Measurements from ENCODE around the gene B3GLCT. TPM values are rescaled to one million over a fixed set of nuclear protein-coding genes. Genes with fewer than 3 reads are reported as not detected.

B3GLCT gene
- total RNA-seq, 1 donor from 2014 or later, result 11.2 TPM

DNA sequence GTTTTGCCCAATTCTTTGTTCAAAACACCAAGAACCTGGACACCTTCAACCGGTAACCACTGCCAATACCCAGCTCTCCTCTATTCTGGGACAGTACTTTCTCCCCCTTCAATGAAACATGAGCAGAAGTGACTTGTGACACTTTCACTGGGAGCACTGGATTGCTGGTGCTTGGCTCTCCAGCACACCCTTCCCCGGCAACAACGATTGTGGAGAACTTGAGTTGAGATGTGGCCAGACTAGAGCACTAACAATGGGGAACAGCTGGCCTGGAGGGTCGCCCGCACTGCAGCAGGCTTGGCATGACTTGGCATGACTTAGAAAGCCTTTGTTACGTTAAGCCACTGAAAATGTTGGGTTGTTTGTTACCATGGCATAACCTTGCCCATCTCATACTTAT, 7.5 kb upstream of the B3GLCT start:
- no peak for FAIRE-seq
- TF ChIP-seq EZH2 (IDR thresholded peaks at IDR 0.05; ENCODE audit: insufficient read depth, low read length), result no peak
- TF ChIP-seq, protein P1, sequence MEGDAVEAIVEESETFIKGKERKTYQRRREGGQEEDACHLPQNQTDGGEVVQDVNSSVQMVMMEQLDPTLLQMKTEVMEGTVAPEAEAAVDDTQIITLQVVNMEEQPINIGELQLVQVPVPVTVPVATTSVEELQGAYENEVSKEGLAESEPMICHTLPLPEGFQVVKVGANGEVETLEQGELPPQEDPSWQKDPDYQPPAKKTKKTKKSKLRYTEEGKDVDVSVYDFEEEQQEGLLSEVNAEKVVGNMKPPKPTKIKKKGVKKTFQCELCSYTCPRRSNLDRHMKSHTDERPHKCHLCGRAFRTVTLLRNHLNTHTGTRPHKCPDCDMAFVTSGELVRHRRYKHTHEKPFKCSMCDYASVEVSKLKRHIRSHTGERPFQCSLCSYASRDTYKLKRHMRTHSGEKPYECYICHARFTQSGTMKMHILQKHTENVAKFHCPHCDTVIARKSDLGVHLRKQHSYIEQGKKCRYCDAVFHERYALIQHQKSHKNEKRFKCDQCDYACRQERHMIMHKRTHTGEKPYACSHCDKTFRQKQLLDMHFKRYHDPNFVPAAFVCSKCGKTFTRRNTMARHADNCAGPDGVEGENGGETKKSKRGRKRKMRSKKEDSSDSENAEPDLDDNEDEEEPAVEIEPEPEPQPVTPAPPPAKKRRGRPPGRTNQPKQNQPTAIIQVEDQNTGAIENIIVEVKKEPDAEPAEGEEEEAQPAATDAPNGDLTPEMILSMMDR (IDR thresholded peaks at IDR 0.05; ENCODE audit: insufficient read depth, low read depth, low read length), result no peak
- no peaks in the 10 kb centered on the region for H3K36me3 Mint-ChIP-seq (ENCODE audit: low read depth, unreplicated experiment)

DNA sequence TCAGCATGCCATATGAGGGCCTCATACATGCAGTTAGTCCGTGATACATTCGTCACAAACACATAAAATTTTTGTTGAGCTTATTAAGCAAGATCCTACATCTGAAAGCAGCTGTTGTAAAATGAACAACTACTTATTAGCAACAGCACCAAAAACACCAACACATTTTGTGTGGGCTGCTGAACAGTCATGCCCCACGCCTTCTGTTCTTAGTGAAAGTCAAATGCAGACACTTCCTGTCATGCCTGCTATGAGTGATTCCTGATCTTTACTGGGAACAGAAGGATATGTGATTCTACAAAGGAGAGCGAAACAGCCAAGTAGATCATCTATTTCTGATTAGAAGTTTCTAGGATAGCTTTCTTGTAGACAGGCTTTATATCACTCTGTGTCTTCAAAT, 4.2 kb upstream of the B3GLCT start:
- no peak for TF ChIP-seq EZH2 (IDR thresholded peaks at IDR 0.05; ENCODE audit: insufficient read depth, low read length)
- TF ChIP-seq, protein P1 (IDR thresholded peaks at IDR 0.05; ENCODE audit: insufficient read depth, low read depth, low read length), result no peak
- Histone ChIP-seq H3K36me3 (ENCODE audit: insufficient read depth, low read length) (no peaks in the 10 kb centered on the region), H3K4me2 (ENCODE audit: low read length) (no peak overlapping the region), H3K79me2 (ENCODE audit: insufficient read depth, low read length) (no peaks in the 10 kb centered on the region), H3K9ac (ENCODE audit: low read length) (no peak overlapping the region), H3K9me3 (ENCODE audit: insufficient read depth, low read depth, low read length) (no peaks in the 10 kb centered on the region), H3K4me1 (ENCODE audit: insufficient read depth, low read length) (peaks cover 3% of the 10 kb centered on the region), H3K4me3 (ENCODE audit: insufficient read depth, low read depth, low read length) (no peak overlapping the region), H4K20me1 (ENCODE audit: insufficient read depth, low read length) (no peaks in the 10 kb centered on the region), H3K27me3 (ENCODE audit: insufficient read depth, low read length) (no peaks in the 10 kb centered on the region), H3K27ac (ENCODE audit: low read depth, low read length) (no peak overlapping the region), H2AFZ (ENCODE audit: low read depth, low read length) (no peak overlapping the region)
- FAIRE-seq (no peak), DNase-seq (ENCODE audit: low read depth) (no peak)
- H3K27me3 Mint-ChIP-seq (ENCODE audit: low read depth, unreplicated experiment), result no peaks in the 10 kb centered on the region
- H3K4me3 Mint-ChIP-seq (ENCODE audit: unreplicated experiment), result no peak overlapping the region
- peaks cover 5% of the 10 kb centered on the region for H3K4me1 Mint-ChIP-seq (ENCODE audit: low read depth, unreplicated experiment)
- H3K27ac Mint-ChIP-seq (ENCODE audit: unreplicated experiment), result no peak overlapping the region
- H3K9me3 Mint-ChIP-seq (ENCODE audit: unreplicated experiment), result peaks cover 1% of the 10 kb centered on the region
- H3K36me3 Mint-ChIP-seq (ENCODE audit: low read depth, unreplicated experiment), result no peaks in the 10 kb centered on the region

More for the DNA sequence above, 7.5 kb upstream of the B3GLCT start:
- DNase-seq (ENCODE audit: low read depth), result no peak
- Mint-ChIP-seq H3K9me3 (ENCODE audit: unreplicated experiment) (peaks cover 4% of the 10 kb centered on the region), H3K27me3 (ENCODE audit: low read depth, unreplicated experiment) (no peaks in the 10 kb centered on the region), H3K4me1 (ENCODE audit: low read depth, unreplicated experiment) (peaks cover 5% of the 10 kb centered on the region), H3K27ac (ENCODE audit: unreplicated experiment) (no peak overlapping the region), H3K4me3 (ENCODE audit: unreplicated experiment) (no peak overlapping the region)
- Histone ChIP-seq H3K36me3 (ENCODE audit: insufficient read depth, low read length) (no peaks in the 10 kb centered on the region), H4K20me1 (ENCODE audit: insufficient read depth, low read length) (no peaks in the 10 kb centered on the region), H3K9ac (ENCODE audit: low read length) (no peak overlapping the region), H3K9me3 (ENCODE audit: insufficient read depth, low read depth, low read length) (no peaks in the 10 kb centered on the region), H3K4me3 (ENCODE audit: insufficient read depth, low read depth, low read length) (no peak overlapping the region), H3K27me3 (ENCODE audit: insufficient read depth, low read length) (peaks cover 4% of the 10 kb centered on the region), H3K27ac (ENCODE audit: low read depth, low read length) (no peak overlapping the region), H3K79me2 (ENCODE audit: insufficient read depth, low read length) (no peaks in the 10 kb centered on the region), H3K4me2 (ENCODE audit: low read length) (no peak overlapping the region), H2AFZ (ENCODE audit: low read depth, low read length) (no peak overlapping the region), H3K4me1 (ENCODE audit: insufficient read depth, low read length) (no peaks in the 10 kb centered on the region)

DNA sequence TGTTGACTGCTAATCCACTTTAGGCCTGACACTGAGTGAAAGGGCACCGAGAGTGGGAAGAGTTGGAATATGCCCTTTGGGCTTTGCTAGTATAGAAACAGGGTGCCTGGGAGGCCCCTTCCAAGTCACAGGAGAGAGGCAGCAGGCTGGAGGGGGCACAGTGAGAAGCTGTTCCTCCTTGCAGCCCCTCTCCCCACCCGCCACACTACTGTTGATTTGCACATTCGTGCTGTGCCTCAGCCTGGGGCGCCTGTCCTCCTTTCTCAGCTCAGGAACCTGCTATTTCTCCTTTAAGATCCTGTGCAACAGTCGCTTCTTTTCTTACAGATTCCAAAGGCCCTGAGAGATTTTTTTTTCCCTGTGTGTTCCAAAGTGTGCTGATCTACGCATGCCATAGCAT, 2.8 kb upstream of the B3GLCT start:
- H3K36me3 ChIP-seq (ENCODE audit: insufficient read depth, low read length), result no peaks in the 10 kb centered on the region
- Mint-ChIP-seq H3K36me3 (ENCODE audit: low read depth, unreplicated experiment) (no peaks in the 10 kb centered on the region), H3K4me1 (ENCODE audit: low read depth, unreplicated experiment) (peaks cover 13% of the 10 kb centered on the region), H3K27ac (ENCODE audit: unreplicated experiment) (no peak overlapping the region), H3K9me3 (ENCODE audit: unreplicated experiment) (peaks cover 1% of the 10 kb centered on the region), H3K27me3 (ENCODE audit: low read depth, unreplicated experiment) (no peaks in the 10 kb centered on the region), H3K4me3 (ENCODE audit: unreplicated experiment) (no peak overlapping the region)
- no peak overlapping the region for H2AFZ ChIP-seq (ENCODE audit: low read depth, low read length)
- no peak for TF ChIP-seq EZH2 (IDR thresholded peaks at IDR 0.05; ENCODE audit: insufficient read depth, low read length)
- TF ChIP-seq, protein P1 (IDR thresholded peaks at IDR 0.05; ENCODE audit: insufficient read depth, low read depth, low read length), result no peak
- peaks cover 15% of the 10 kb centered on the region for H3K4me1 ChIP-seq (ENCODE audit: insufficient read depth, low read length)
- no peak for DNase-seq (ENCODE audit: low read depth)
- FAIRE-seq, result no peak
- H3K9me3 ChIP-seq (ENCODE audit: insufficient read depth, low read depth, low read length), result no peaks in the 10 kb centered on the region
- no peaks in the 10 kb centered on the region for H4K20me1 ChIP-seq (ENCODE audit: insufficient read depth, low read length)
- no peaks in the 10 kb centered on the region for H3K27me3 ChIP-seq (ENCODE audit: insufficient read depth, low read length)
- H3K79me2 ChIP-seq (ENCODE audit: insufficient read depth, low read length), result peaks cover 5% of the 10 kb centered on the region
- no peak overlapping the region for H3K4me2 ChIP-seq (ENCODE audit: low read length)
- H3K4me3 ChIP-seq (ENCODE audit: insufficient read depth, low read depth, low read length), result no peak overlapping the region
- no peak overlapping the region for H3K27ac ChIP-seq (ENCODE audit: low read depth, low read length)
- no peak overlapping the region for H3K9ac ChIP-seq (ENCODE audit: low read length)

Data from astrocyte (in vitro differentiated cells and primary cell).